Rectal smooth muscle tissue (tissue), 1 donor: ENCODE results near the gene NFKB2.

Source experiments
- H3K27ac ChIP-seq: one replicate; pipeline ENCODE4 v1.7.0; 2013; ENCODE audit warnings: low read depth, low read length, inconsistent platforms
- H3K27me3 ChIP-seq: one replicate; pipeline ENCODE4 v1.7.0; 2013; ENCODE audit warnings: low read length; ENCODE audit not compliant: control insufficient read depth, insufficient read depth
- H3K36me3 ChIP-seq: one replicate; pipeline ENCODE4 v1.7.0; 2013; ENCODE audit warnings: low read length; ENCODE audit not compliant: control insufficient read depth, insufficient read depth
- H3K4me1 ChIP-seq: one replicate; pipeline ENCODE4 v1.7.0; 2013; ENCODE audit warnings: low read length; ENCODE audit not compliant: control insufficient read depth, insufficient read depth
- H3K4me3 ChIP-seq: one replicate; pipeline ENCODE4 v1.7.0; 2013; ENCODE audit warnings: low read length
- H3K9ac ChIP-seq: one replicate; pipeline ENCODE4 v1.7.0; 2013; ENCODE audit warnings: low read length

Gene NFKB2

DNA sequence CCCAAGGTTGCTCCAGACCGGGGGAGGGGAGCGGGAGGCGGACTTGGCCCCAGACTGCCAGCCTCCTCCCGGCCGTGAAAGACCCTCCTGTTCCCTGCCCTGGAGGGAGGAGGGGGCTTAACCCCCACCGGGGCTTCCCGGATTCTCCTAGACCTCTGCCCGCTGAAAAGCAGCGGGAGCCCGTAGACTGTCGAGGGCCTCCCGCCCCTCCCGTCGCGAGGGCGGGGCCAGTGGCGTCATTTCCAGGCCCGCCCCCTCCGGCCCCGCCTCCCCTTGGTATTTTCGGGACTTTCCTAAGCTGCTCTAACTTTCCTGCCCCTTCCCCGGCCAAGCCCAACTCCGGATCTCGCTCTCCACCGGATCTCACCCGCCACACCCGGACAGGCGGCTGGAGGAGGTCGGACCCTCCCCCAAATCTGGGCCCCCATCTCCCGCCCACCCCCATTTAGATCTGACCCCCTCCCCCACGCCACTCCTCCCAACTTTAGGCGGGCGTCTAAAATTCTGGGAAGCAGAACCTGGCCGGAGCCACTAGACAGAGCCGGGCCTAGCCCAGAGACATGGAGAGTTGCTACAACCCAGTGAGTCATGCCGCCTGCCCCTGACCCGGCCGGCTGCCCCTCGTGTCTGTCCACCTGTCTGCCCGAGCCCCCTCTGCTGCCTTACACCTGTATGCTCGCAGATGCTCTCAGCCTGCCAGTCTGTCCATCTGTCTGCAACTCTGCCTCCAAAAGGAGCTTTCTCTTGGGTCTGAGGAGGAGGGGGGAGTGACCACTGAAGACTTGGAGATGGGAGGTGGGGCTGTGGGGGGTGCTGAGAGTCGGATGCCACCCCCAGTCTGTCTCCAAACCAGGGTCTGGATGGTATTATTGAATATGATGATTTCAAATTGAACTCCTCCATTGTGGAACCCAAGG lies at the start of gene NFKB2:
Gene NFKB2, plus strand, starts transcription at position 306 of the 917 bp plus-strand sequence. Its CDS starts 255 bp downstream, at position 561.
- peak within 1 kb of the TSS; percentile 97 for H3K27ac ChIP-seq
- peaks cover 4% of the 10 kb centered on the region for H3K36me3 ChIP-seq
- H3K27me3 ChIP-seq = no peaks in the 10 kb centered on the region
- peaks cover 32% of the 10 kb centered on the region for H3K4me1 ChIP-seq
- H3K4me3 ChIP-seq = peak within 1 kb of the TSS; percentile 90
- peak within 1 kb of the TSS; percentile 63 for H3K9ac ChIP-seq

DNA sequence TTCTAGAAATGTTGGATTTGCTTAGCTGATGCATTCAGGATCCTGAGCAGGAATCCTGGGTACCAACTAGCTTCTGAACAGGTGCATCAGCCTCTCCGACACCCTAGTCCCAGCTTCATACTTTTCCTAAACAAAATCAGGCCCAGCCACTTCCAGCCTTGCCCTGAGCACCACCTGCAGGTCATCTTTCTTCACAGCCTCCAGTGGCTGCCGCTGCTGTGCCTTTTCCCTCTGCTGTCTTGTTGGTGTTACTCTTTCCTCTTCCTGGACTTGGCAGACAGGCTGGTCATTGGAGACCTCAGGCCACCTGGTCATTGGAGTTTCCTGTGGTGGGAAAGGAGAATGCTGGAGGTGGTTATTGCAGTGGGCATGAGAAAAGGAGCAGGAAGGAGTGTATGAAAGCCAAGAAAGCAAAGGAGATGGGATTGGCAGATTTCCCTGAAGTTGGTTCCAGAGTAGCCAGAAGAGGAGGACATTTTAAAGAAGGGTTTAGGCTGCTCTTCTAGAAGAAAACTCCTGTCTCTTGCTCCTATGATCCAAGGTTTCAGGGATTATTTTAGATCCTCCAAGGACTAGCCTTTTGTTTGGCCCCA lies 48.2 kb upstream of the NFKB2 start:
- Histone ChIP-seq H3K27me3 (no peaks in the 10 kb centered on the region), H3K9ac (no peak overlapping the region), H3K4me1 (no peaks in the 10 kb centered on the region), H3K36me3 (peaks cover 2% of the 10 kb centered on the region), H3K27ac (no peak overlapping the region), H3K4me3 (no peak overlapping the region)

DNA sequence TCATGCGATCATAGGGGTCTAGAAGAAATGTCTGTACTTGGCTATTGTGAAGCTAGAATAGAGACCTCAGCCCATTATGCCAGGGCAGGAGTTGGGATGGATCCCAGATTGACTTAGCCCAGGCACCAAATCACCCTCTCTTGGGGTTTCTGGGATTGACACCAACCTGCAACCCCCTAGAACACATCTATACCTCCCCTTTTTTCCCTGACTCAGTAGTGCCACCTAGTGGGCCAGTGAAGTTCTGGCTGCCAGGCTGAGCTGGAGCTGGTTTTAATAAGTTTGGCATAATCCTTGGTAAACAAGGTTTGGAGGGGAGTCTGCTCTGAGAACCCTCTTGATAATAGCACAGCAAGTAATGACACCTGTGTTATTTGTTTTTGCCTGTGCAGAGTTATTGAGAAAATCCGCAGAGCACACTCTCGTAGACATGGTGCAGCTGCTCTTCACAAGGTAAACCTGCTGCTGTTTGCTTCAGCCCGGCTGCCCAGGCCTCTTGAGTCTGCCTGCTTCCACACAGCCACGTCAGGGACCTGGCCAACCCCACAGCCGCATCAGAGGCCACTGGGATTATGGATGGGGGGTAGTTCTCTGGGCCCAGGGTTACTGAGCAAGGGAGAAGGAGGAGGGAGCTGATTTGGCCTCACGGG lies 43.3 kb upstream of the NFKB2 start:
- peaks cover 27% of the 10 kb centered on the region for H3K36me3 ChIP-seq
- H3K27me3 ChIP-seq = no peaks in the 10 kb centered on the region
- H3K4me1 ChIP-seq = no peaks in the 10 kb centered on the region
- no peak overlapping the region for H3K4me3 ChIP-seq
- H3K9ac ChIP-seq = no peak overlapping the region
- no peak overlapping the region for H3K27ac ChIP-seq

DNA sequence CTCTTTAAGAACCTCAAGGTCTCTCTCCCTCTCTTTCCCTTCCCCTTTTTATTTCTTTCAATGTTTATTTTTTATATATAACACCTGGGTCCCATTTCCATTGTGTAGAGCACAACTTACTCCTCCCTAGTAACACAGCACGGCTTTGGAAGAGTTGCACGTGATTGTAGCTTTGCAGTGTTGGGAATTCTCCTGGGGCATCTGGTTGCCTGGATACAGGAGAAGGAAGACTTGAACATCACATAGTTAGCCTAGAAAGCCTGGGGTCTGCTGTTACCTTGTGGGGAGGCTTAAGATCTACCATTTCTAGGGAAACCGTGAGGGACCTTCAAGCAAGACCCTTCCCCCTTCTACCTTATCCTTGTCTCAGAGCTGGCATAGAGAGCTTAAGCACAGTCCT lies 41.1 kb upstream of the NFKB2 start:
- no peak overlapping the region for H3K9ac ChIP-seq
- no peaks in the 10 kb centered on the region for H3K4me1 ChIP-seq
- H3K27ac ChIP-seq = no peak overlapping the region
- H3K27me3 ChIP-seq = no peaks in the 10 kb centered on the region
- H3K36me3 ChIP-seq = peaks cover 39% of the 10 kb centered on the region
- H3K4me3 ChIP-seq = no peak overlapping the region

DNA sequence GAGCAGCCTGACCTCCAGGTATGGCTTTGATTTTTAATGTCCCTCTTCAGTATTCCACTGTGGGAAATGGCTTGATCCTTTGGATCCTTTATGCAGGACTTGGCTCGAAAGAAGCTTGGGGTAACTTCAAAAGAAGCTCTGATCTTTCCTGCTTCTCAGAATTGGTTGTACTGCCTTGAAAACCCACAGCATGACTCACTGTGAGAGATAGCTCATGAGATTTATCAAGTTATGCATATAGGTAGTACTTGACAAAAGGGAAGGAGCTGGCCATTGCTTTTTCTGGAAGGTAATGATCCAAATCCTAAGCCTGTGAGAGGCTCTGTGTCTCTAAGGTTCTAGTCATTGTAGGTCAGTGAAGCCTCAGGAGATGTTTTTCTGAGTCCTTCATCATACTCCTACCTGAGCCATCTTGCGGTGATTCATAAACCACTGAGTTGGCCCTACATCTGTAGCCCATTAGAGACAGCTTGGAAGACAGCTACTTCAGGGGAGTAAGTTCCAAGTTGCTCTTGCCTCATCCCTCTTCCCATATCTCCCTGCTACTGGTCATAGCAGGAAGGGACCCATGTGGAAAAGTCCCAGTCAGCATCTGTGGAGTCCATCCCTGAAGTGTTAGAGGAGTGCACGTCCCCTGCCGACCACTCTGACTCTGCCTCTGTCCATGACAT lies 36.7 kb upstream of the NFKB2 start:
- H3K4me3 ChIP-seq = no peak overlapping the region
- no peaks in the 10 kb centered on the region for H3K27me3 ChIP-seq
- H3K27ac ChIP-seq = no peak overlapping the region
- H3K4me1 ChIP-seq = no peaks in the 10 kb centered on the region
- no peak overlapping the region for H3K9ac ChIP-seq
- peaks cover 51% of the 10 kb centered on the region for H3K36me3 ChIP-seq

DNA sequence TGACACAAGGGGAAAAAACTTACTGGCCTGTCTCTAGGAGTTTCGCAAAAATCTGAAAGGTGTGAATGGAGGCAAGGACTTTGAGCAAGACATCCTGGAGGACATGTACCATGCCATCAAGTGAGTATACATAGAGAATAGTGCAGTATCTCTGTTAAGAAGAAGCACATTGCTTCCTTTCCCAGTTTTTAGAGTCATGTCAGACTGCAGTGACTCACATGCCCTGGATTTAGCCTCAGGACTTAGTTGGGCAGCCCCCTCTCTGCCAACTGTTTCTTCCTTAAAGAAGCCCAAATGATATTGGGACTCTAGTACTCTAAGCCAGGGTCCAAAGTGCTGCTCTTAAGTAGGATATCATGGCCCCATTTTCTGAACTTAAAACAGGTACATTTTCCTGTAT lies 28.1 kb upstream of the NFKB2 start:
- Histone ChIP-seq H3K27ac (no peak overlapping the region), H3K4me1 (no peaks in the 10 kb centered on the region), H3K9ac (no peak overlapping the region), H3K36me3 (peaks cover 58% of the 10 kb centered on the region), H3K27me3 (no peaks in the 10 kb centered on the region), H3K4me3 (no peak overlapping the region)

DNA sequence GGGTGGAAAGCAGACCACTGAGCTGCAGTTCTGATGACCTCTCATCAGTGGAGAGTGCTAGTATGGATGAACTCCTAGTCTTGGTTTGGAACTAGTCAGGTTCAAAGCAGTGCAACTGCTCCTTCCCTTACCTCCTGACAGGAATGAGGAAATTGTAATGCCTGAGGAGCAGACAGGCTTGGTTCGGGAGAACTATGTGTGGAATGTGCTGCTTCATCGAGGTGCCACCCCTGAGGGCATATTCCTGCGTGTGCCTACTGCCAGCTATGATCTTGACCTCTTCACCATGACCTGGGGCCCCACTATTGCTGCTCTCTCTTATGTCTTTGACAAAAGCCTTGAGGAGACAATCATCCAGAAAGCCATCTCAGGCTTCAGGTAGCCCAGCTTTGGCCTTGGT lies 27.4 kb upstream of the NFKB2 start:
- no peak overlapping the region for H3K4me3 ChIP-seq
- no peak overlapping the region for H3K9ac ChIP-seq
- H3K27me3 ChIP-seq = no peaks in the 10 kb centered on the region
- H3K4me1 ChIP-seq = no peaks in the 10 kb centered on the region
- peaks cover 61% of the 10 kb centered on the region for H3K36me3 ChIP-seq
- no peak overlapping the region for H3K27ac ChIP-seq

DNA sequence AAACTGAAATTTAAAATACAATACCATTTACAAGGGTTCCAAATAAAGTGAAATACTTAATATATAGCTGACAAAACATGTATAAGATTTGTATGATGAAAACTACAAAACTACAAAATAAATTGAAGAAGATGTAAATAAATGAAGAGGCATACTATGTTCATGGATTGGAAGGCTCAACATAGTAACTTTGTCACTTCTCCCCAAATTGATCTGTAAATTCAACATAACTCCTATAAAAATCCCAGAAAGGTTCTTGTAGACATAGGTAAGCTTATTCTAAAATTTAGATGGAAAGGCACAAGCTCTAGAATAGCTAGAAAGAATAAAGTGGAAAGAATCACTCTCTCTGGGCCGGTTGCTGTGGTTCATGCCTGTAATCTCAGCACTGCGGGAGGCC lies 24.2 kb upstream of the NFKB2 start:
- H3K4me3 ChIP-seq = no peak overlapping the region
- peaks cover 56% of the 10 kb centered on the region for H3K36me3 ChIP-seq

DNA sequence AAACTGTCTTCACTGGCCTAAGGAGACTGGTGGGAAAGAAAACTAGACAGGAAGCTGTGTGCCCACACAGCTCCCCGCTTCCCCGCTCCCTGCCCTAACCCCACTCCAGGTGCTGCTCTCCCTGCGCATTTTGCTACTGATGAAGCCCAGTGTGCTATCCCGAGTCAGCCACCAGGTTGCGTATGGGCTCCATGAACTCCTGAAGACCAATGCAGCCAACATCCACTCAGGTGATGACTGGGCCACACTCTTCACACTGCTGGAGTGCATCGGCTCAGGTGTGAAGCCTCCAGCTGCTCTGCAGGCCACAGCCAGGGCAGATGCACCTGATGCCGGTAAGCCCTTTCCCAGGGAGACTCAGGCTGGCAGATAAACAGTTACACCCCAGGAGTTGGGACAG lies 20.3 kb upstream of the NFKB2 start:
- H3K36me3 ChIP-seq = peaks cover 47% of the 10 kb centered on the region

More for the DNA sequence above, 24.2 kb upstream of the NFKB2 start:
- H3K4me1 ChIP-seq = no peaks in the 10 kb centered on the region
- H3K27ac ChIP-seq = no peak overlapping the region
- H3K9ac ChIP-seq = no peak overlapping the region
- no peaks in the 10 kb centered on the region for H3K27me3 ChIP-seq

DNA sequence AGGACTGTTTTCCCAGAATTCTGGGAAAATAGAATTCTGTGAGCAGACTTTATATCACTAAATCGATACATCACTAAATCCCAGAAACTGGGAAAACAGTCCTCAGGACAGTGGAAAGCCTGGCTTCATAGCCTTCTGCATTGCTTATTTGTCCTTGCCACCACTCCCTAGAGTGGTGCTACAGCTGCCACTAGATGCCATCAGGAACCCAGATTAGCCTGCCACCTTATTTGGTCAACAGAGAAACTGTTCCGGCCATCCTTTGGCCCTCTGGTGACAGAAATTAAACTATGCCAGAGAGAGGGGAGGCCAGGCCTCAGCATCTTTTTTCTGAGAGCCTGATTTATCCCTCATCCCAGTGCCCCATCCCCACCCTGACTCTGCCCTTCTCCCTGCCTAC lies 19.6 kb upstream of the NFKB2 start:
- no peak overlapping the region for H3K9ac ChIP-seq
- peaks cover 44% of the 10 kb centered on the region for H3K36me3 ChIP-seq
- H3K27ac ChIP-seq = no peak overlapping the region
- no peaks in the 10 kb centered on the region for H3K27me3 ChIP-seq
- H3K4me1 ChIP-seq = no peaks in the 10 kb centered on the region
- H3K4me3 ChIP-seq = no peak overlapping the region

More for the DNA sequence above, 20.3 kb upstream of the NFKB2 start:
- H3K4me1 ChIP-seq = no peaks in the 10 kb centered on the region
- H3K27me3 ChIP-seq = no peaks in the 10 kb centered on the region
- no peak overlapping the region for H3K4me3 ChIP-seq
- no peak overlapping the region for H3K9ac ChIP-seq
- no peak overlapping the region for H3K27ac ChIP-seq

DNA sequence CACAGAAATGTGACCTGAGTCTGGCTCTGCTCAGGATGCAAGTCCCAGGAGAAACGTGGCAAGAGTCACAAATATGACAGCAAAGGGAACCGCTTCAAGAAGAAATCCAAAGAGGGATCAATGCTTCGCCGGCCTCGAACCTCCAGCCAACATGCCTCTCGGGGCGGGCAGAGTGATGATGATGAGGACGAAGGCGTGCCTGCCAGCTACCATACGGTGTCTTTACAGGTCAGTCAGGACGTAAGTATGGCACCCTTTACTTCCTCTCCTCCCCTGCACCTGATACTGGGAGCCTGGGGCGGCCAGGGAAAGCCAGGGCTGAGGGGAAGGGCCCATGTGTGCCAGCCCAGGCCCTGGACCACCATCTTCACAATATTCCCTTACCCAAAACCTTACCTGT lies 18.6 kb upstream of the NFKB2 start:
- no peaks in the 10 kb centered on the region for H3K27me3 ChIP-seq
- no peaks in the 10 kb centered on the region for H3K4me1 ChIP-seq
- no peak overlapping the region for H3K9ac ChIP-seq
- peaks cover 47% of the 10 kb centered on the region for H3K36me3 ChIP-seq
- no peak overlapping the region for H3K27ac ChIP-seq
- H3K4me3 ChIP-seq = no peak overlapping the region

DNA sequence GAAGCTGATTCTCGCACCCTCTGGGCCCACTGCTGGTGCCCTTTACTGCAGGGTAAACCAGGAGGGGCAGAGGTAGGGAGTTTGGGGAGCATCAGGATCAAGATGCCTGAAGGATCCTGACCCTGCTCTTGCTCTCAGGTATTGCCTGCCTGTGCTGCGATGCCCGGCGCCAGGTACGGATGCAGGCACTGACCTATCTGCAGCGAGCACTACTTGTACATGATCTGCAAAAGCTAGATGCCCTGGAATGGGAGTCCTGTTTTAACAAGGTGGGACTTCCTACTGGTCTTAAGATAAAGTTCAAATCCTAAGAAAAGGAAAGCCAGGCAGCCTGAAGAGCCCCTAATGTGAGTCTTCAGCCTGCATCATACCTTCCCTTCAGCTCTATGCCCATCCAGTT lies 16.1 kb upstream of the NFKB2 start:
- peaks cover 42% of the 10 kb centered on the region for H3K36me3 ChIP-seq
- no peak overlapping the region for H3K9ac ChIP-seq
- no peak overlapping the region for H3K27ac ChIP-seq
- no peak overlapping the region for H3K4me3 ChIP-seq
- no peaks in the 10 kb centered on the region for H3K4me1 ChIP-seq
- H3K27me3 ChIP-seq = no peaks in the 10 kb centered on the region
